NCI-H2107 treated with DMSO at 0.1 percent for 48 hours (cell line): ENCODE data around the gene RALGAPB.
"Not testable (repeated sequence)": the region's sequence is repeated elsewhere in the genome, so short reads cannot be mapped to it uniquely, and the experiment has no call there.

Experiments used
- DNase-seq: peaks from one replicate; lab custom pipeline; 2025; ENCODE audit not compliant: unreplicated experiment; lab: John Stamatoyannopoulos, UW

Gene RALGAPB

GRCh38 chr20:38472513-38473366 is at the start of gene RALGAPB:
RALGAPB (plus strand) TSS chr20:38472843; CDS start chr20:38488433, 15,590 bp downstream.
- peak; percentile 85 for DNase-seq

GRCh38 chr20:38423541-38423940 is 49.1 kb upstream of the RALGAPB start:
- no peak for DNase-seq

GRCh38 chr20:38424401-38424800 is 48.2 kb upstream of the RALGAPB start:
- DNase-seq, result no peak

- no peak for DNase-seq
Observed at GRCh38 chr20:38426006-38426897, 46.4 kb upstream of the RALGAPB start.

GRCh38 chr20:38427655-38428023 is 45.0 kb upstream of the RALGAPB start:
- DNase-seq, result no peak

- no peak for DNase-seq
Observed at GRCh38 chr20:38428800-38429199, 43.8 kb upstream of the RALGAPB start.

GRCh38 chr20:38429301-38429700 is 43.3 kb upstream of the RALGAPB start:
- no peak for DNase-seq

GRCh38 chr20:38430679-38431325 is 41.8 kb upstream of the RALGAPB start:
- DNase-seq, result no peak

GRCh38 chr20:38432292-38432691 is 40.4 kb upstream of the RALGAPB start:
- no peak for DNase-seq

GRCh38 chr20:38432870-38433269 is 39.8 kb upstream of the RALGAPB start:
- DNase-seq, result not testable (repeated sequence)

GRCh38 chr20:38433304-38433972 is 39.2 kb upstream of the RALGAPB start:
- no peak for DNase-seq

- no peak for DNase-seq
Observed at GRCh38 chr20:38434301-38434741, 38.3 kb upstream of the RALGAPB start.

- peak; percentile 23 for DNase-seq
Observed at GRCh38 chr20:38434770-38435554, 37.7 kb upstream of the RALGAPB start, which contains the start of gene SNHG17. SNHG17 (minus strand) TSS chr20:38435328.

- no peak for DNase-seq
Observed at GRCh38 chr20:38435555-38435939, 37.1 kb upstream of the RALGAPB start.

GRCh38 chr20:38437796-38438195 is 34.8 kb upstream of the RALGAPB start:
- no peak for DNase-seq

- not testable (repeated sequence) for DNase-seq
Observed at GRCh38 chr20:38441110-38441509, 31.5 kb upstream of the RALGAPB start.

- DNase-seq, result no peak
Observed at GRCh38 chr20:38441916-38442315, 30.7 kb upstream of the RALGAPB start.

- no peak for DNase-seq
Observed at GRCh38 chr20:38445381-38445796, 27.3 kb upstream of the RALGAPB start.

- no peak for DNase-seq
Observed at GRCh38 chr20:38445901-38446425, 26.7 kb upstream of the RALGAPB start.
